GM18867 (cell line): ENCODE measurements around the gene GPM6B.
A peak's percentile ranks its signal among the peaks of the same experiment; 100 is the strongest.

ENCODE experiments used
- ATAC-seq: cut with Tn5 transposase; IDR thresholded peaks from one replicate; pipeline ENCODE4 v1.9.1; 2021; ENCODE audit warnings: mild to moderate bottlenecking, moderate library complexity; ENCODE audit not compliant: unreplicated experiment

Gene GPM6B

DNA sequence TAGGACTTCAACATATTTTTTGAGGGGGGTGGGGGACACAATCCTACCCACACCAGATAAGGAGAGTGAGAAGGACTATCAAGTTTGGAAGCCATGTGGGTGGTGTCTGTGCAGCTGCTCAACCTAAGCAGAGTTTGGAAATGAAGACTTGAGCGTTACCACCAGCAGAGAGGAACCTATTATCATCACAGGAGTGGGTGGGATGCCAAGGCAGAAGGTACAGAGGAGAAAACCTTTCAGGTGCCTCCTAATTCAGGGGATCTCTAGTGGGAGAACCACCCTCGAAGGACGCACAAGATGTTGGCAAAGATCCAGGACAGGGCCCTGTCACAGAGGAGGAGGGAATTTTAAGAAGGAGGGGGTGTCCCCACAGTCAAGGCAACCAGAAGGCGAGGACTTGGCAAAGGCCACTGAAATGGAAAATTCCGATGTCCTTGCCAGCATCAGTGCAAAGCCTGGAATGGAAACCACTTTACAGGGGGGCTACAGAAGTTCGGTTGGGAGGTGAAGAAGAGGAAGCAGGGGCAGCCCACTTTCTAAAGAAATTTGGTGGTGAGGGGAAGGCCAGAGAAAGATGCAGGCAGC lies 8.4 kb upstream of the GPM6B start:
- ATAC-seq = no peak

DNA sequence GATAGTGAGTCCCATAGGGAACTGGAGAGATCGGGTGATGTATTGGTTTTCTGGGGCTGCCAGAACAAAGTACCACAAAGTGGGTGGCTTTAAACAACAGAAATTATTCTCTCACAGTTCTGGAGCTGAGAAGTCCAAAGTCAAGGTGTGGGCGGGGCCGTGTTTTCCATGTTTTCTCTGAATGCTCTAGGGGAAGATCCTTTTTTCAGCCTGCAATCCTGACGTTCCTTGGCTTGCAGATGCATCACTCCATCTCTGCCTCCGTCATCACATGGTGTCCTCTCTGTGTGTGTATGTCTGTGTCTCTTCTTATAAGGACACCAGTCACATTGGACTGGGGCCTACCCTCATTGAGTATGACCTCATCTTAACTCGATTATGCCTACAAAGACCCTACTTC lies 7.9 kb upstream of the GPM6B start:
- ATAC-seq = no peak

DNA sequence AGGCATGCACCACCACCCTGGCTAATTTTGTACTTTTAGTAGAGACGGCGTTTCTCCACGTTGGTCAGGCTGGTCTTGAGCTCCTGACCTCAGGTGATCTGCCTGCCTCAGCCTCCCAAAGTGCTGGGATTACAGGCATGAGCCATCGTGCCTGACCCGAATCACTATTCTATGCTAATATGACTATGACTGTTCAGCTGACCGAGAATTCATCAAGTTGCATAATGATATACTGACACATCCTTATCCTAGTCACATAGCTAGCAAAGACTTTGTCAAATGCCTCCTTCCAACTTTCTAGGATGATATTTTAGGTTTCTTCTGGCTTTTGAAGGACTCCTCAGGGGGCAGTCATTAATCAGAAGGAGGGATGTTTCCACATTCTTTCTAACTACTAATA lies 4.8 kb upstream of the GPM6B start:
- no peak for ATAC-seq

DNA sequence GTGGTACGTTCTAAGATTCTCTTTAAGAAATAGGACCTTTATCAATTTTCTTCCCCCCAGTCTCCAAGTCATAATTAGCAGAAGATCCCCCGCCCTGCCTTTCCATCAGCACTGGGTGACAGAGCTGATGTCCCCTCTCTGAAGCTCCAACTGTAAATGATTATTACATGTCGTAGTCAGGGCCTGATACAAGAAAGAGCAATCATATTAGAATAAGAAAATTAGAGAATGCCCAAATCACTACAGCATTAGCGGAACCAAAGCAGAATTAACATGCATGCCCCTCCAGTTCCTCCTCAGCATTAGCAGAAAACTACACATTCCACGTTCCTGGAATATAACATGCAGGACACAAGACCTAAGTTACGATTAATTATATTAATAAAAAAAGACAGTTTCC lies 717 bp downstream of the GPM6B start:
- no peak for ATAC-seq

DNA sequence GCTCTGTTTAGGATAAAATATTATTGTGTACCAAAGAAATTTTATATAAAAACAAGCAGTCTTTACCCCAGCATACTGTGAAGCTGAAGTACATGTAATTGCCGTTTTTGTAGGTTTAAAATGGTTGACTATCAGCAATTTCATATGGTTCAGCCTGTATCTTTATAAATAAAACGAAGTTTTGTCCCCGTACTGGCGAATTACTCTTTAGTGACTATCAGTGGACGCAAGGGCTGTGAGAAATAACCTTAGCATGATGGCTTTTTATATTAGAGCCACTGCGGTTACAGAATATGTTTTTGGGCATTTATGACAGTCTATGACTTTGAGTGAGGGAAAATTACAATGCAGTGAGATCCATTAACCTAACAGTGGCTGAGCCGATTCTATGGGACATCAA lies 1.2 kb downstream of the GPM6B start:
- no peak for ATAC-seq

DNA sequence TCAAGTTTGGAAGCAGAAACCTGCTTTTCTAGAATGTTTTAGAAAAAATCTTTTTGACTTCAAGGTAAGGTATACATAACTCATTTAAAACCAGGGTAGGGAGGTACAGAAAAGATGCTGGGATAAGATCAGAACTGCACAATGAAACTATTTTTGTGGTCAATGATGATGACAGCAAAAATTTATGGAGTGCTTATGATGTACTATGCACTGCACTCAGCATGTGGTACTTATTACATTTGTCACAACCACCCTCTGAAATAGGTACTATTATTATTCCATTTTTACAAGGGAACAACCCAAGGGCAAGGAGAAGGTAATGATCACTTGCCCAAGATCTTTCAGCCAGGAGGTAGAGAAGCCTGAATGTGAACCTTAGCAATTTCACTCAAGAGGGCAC lies 8.0 kb downstream of the GPM6B start:
- no peak for ATAC-seq

DNA sequence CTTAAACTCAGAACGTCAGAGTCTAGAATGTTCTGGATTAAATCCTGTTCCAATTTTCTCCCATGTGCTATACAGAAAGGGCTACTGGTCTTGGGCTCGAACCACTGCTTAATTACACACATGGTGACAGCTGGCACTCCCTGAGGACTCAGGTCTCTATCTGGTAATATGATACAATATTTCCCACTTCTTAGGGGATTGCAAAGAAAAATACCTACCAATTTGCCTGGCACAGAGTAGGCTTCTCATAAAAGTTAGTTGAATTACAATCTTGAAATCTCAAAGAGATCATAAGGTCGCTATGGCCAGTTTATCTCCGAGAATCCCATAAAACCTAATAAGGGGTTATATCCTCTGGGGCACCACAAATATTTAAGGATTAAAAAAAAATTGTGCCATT lies 8.6 kb downstream of the GPM6B start:
- no peak for ATAC-seq

DNA sequence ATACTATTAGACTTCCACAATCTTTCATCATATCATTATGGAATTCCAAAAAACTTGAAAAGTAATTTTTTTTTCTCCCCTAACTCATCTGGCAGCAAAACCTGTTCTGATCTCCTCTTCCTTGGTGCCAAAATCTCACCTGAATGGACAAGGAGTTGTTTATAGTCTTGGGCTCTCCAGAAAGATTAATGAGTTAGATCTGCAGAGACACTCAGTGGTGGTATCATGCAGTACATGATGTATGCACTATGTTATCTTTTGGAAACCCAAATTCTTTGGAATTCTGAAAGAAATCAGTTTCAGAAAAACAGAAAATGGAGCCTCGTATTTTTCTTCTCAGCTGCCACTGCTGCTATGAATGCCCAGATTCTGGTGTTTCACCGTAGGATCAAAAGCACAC lies 11.7 kb downstream of the GPM6B start:
- no peak for ATAC-seq

DNA sequence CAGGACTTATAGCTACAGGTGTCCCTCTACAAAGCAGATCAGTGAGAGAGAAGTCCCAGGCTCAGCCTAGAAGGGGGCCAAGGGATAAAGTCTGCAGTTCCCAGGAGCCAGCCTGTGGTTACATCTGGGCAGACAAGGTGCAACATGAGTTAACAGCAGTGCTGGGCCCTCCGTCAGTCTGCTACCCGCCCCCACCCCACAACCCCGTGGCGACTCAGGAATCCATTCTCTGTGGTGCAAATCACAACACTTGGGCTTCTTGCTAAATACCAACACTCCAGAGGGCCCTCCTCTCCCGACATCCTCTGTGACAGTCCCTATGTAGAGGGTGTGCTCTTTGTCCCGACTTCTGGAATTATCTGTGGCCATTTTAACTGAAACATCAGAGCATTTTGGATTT lies 13.8 kb downstream of the GPM6B start:
- no peak for ATAC-seq

DNA sequence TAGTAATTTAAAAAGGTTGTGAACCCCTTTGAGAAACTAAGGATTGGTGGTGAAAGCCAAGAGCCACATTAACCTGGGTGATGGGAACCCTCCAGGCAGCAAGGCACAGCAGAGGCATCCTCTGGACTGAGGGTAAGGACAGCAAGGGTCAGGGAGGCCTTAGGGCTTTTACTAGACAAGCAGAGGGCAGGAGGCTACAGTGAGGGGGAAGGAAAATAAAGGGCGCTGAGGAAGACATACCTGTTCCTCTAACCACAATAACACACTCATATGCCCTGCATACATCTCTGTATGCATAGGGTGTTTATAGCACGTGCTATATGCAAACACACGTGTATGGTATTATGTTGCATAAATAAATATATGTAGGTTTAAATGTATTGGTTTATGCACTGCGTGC lies 18.7 kb downstream of the GPM6B start:
- ATAC-seq = no peak

DNA sequence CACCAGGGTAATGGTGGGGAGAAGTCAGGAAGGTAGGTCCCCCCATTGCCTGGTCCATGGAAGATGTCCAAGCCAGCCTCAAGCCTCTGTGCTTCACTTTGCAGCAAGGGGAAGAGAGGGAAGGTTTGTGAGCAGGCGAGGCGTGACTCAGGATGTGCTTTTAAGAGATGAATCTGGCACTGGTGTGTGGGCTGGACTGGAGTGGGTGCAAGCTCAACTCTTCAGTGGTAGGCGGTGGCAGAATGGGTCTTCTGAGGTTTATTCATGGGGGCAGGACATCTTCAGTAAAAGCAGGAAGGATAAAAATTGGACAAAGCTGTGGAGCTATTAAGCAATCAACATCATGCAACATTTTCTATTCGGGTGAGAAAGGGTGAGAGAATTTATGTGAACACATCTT lies 19.4 kb downstream of the GPM6B start:
- no peak for ATAC-seq

DNA sequence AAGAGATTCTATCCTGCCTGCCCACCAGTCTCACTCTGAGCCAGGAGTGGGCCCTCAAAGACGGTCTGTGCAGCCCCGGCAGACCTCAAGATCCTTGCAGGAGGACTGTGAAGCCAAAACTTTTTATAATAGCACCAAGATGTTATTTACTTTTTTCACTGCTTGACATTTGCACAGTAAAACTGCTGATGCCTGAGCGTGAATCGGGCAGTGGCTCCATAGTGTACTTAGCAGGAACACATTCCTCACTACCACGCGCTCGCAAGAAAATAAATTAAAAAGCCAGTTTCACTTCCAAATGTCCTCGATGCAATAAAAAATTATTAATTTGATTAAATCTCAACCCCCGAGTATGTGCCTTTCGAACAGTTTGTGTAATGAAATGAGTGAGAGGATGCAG lies 22.5 kb downstream of the GPM6B start:
- no peak for ATAC-seq

DNA sequence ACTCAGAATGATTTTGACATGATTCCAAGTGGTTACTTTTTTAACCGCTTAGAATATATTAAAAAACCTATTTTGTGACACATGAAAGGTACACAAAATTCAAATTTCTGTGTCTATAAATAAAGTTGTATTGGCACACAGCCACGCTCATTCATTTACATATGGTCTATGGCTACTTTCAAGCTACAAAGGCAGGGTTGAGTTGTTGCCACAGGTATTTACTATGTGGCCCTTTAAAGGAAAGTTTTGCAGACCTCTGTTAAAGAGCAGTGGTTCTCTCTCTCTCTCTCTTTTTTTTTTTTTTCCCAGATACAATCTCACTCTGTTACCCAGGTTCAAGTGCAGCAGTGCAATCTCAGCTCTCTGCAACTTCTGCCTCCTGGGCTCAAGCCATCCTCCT lies 23.0 kb downstream of the GPM6B start:
- peak; percentile 52 for ATAC-seq

DNA sequence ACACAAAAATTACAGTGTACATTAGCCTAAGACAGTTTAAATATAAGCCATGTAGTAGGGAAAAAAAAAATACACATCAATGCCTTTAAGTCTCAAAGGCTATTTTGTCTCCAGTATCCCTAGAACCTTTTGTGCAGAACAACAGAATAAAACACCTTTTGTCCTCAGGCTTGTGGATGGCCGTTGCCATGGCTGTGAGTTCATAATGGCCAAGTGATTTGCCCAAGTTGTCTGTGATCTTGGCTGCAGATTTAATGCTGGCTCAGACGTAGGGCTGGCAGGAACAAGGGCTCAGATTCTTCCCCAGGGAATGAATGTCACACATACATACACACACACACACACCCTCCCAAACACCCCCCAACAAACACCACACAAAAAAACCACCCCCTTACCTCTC lies 25.3 kb downstream of the GPM6B start:
- no peak for ATAC-seq

DNA sequence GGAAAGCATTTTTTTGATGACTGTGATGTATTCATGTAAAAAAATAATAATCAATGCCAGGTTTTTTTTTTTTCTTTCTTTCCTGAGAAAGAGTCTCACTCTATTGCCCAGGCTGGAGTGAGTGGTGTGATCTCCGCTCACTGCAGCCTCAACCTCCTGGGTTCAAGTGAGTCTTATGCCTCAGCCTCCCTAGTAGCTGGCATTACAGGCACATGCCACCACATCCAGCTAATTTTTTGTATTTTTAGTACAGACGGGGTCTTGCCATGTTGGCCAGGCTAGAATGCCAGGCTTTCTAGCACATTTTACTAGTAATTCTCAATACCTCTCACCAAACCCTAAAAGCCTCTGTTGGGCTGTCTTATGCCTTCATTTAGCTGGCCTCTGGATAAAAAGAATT lies 25.7 kb downstream of the GPM6B start:
- ATAC-seq = no peak

DNA sequence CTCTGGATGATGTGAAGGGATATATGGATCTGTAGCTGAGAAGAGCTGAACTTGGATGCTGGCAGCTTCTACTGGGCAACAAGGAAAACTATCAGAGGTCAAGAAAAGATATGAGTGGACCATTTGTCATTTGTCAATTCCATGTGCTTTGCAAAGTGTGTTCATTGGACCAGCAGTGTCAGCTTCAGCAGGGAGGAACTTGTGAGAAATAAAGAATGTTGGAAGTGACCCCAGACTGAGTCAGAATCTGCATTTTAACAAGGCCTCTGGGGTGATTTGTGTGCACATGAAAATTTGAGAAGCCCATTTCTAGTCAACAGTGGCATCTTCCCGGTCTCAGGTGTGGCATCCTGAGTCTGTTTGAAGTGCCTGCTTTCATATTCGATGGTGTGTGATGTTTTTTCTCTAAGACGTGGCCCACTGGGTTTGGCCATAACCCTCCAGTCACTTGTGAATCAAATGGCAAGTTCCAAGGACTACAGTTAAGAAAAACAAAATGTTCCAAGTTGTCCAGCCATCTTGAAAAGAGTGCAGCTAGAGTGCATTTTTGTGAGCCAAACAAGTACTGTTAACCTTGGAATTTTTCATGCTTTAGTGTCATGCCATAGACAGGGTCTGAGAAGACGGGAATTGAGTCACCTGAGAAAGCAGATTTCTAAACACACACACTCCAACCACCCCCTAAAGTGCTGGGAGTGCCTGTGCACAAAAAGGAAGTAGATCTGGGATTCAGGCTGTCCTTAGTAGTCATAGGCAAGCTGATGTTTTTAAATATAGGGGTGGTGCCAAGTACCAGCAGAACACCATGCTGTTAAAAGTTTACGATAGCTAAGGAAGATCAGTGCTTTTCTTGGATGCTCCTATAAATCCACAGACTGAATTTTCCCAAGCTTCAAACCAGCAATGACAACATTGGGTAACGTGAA lies 26.4 kb downstream of the GPM6B start:
- no peak for ATAC-seq

DNA sequence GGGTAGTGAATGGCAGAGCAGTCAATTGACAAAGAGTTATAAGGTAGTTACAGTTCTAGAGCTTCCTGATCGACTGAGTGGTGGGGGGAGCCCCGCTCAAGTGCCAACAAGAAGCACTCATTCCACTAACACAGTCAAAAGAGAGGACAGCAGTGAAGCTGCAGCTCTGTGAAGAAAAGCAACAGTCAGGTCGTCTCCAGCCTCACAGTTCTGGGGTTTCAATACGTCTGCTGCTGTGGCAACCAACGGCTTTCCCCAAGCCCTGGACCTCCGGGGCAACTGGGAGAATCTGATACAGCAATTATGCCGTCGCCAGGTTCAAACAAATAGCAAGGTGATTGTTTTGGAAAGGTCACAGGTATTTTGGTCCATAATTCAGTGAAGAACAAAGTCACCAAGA lies 30.8 kb downstream of the GPM6B start:
- ATAC-seq = no peak

DNA sequence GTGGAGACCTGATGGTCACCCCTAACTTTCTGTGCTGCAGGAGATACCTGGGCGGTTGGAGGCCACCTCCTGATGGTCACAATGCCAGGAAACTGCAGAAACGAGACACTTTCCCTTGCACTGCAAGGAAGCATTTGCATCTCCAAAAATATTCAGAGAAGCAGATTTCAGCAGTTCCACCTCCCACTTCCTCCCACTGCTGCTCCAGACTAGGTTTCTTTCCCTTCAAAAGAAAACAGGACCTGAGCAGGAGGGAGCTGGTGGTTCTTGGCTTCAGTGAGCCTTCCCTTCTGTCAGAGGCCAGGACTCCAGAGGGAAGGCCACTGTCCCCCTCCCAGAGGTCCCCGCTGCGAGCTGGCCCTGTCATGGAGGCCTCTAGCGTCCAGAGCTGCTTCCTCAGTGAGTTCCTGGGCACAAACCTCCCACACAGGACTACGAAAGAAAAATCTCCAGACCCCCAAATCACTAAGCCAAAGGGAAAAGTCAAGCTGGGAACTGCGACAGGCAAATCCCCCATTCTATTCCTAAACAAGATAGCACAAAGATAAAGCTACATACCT lies 35.9 kb downstream of the GPM6B start:
- no peak for ATAC-seq

DNA sequence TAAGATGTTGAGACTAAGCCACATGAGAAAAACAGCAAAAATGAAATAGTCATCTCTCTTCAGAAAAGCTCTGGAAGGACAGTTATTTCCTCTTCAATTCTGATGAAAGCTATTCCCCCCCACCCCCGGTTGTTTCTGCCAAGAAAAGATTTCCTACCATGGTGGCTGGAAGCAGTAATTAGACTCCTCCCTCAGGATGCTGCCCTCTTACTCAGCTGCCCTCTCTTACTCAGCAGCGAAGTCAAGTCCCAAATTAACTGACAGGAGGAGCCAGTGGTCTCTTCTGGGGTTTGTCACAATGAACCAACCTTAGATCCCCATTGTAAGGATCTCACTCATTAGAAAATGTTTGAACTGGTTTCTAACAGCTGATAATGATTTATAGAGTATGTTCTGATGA lies 38.0 kb downstream of the GPM6B start:
- ATAC-seq = no peak

DNA sequence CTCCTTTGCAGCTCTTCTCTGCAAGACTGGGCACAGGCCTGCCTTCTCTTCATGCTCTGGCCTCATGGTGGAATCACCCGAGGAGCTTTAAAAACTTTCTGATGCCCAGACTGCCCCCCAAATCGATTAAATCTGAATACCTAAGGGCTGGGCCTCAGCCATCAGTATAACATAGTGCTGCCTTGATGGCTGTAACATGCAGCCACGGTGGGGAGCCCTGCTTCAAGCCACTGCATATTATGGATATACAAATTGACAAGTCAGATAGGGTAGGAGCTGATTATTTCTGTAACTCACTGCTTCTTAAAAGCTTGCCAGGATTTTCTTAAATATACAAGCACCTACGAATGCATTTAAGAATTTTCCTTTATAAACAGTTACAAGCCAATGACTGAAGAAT lies 40.5 kb downstream of the GPM6B start:
- ATAC-seq = no peak

DNA sequence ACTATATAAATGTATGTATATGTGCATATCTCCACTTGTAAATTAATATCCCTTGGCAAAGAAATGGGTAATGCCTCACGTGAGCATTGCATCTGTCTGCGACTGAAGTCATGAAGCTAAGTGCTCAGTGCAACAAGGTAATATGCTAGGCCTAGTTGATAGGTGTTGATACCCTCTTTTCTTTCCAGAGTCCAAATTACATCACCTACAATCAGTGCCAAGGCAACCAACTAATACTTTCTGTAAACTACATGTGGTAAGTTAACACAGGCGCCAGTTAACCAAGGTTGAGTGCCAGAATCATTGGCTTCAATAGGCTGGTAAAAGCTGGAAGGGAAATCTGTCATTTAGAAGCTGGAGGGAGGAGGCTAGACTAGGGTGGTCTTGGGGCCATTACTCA lies 41.1 kb downstream of the GPM6B start:
- ATAC-seq = no peak

DNA sequence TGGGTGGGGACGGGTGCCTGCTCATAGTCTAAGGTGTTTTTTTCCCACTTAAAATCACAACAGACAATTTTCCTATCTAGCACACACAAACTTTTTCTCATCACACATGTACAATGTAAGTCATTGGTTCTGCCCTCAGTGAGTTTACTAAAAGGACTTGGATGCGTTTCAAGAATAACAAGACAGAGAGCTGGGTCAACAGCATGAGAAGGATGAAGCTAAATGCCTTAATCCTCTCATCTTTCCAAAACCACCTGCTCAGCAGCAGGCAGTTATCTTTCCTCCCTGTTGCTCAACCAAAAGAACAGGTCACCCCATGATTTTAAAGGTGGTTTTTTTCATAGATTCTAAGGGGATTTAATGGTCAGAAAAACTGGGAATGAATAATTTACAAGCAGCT lies 42.2 kb downstream of the GPM6B start:
- ATAC-seq = no peak
